PC-3 (cell line): ENCODE data around the gene VTI1A. TPM values are rescaled to one million over a fixed set of nuclear protein-coding genes. Genes with fewer than 3 reads are reported as not detected.
A peak's percentile ranks its signal among the peaks of the same experiment; 100 is the strongest.

Source experiments
- ATAC-seq: fragments of 200-7000 bp; cut with Tn5 transposase; 2 replicates; pipeline ENCODE4 v1.9.1; 2020; ENCODE audit warnings: mild to moderate bottlenecking, moderate library complexity
- BruUV-seq: library from RNA; stranded (reverse); fragments of 400-500 nt; replicated peaks from 2 replicates; lab custom pipeline; 2021; lab: Mats Ljungman, UMichigan
- CTCF ChIA-PET: fragments of 300-600 bp; sonication (Branson Sonifier 250); formaldehyde crosslinking; loops from one replicate; lab custom pipeline; 2022; ENCODE audit warnings: antibody characterized with exemption; lab: Charles Lee
- POLR2A ChIA-PET: fragments of 300-600 bp; sonication (Branson Sonifier 250); formaldehyde crosslinking; loops from one replicate; lab custom pipeline; 2022; ENCODE audit warnings: antibody characterized with exemption; ENCODE audit not compliant: unreplicated experiment; lab: Charles Lee
- DNase-seq: peaks from one replicate; pipeline ENCODE4 v3.0.0-alpha.2; 2015
- H2AFZ ChIP-seq: fragments of 300-600 bp; sonication (generic); 2 replicates; pipeline ENCODE4 v1.6.0; 2016; ENCODE audit warnings: antibody characterized with exemption, low read length
- H3F3A ChIP-seq: fragments of 300-600 bp; sonication (generic); one replicate; pipeline ENCODE4 v1.6.0; 2017; ENCODE audit warnings: antibody characterized with exemption, low read length, control low read depth, mild to moderate bottlenecking; ENCODE audit not compliant: unreplicated experiment
- H3K27ac ChIP-seq: fragments of 300-600 bp; sonication (generic); 2 replicates; pipeline ENCODE4 v1.5.1; 2016; ENCODE audit warnings: mild to moderate bottlenecking, low read length
- H3K27me3 ChIP-seq: fragments of 300-600 bp; sonication (generic); 2 replicates; pipeline ENCODE4 v1.6.1; 2016; ENCODE audit warnings: low read length, mixed read lengths
- H3K36me3 ChIP-seq: fragments of 300-600 bp; sonication (generic); 2 replicates; pipeline ENCODE4 v1.6.1; 2016; ENCODE audit warnings: low read depth, mixed run types, low read length, mixed read lengths
- H3K4me1 ChIP-seq: fragments of 300-600 bp; sonication (generic); 2 replicates; pipeline ENCODE4 v1.5.1; 2016; ENCODE audit warnings: low read length; ENCODE audit not compliant: insufficient read depth
- H3K4me2 ChIP-seq: fragments of 300-600 bp; sonication (generic); 2 replicates; pipeline ENCODE4 v1.6.0; 2016; ENCODE audit warnings: low read length
- H3K4me3 ChIP-seq: fragments of 300-600 bp; sonication (generic); 2 replicates; pipeline ENCODE4 v1.5.1; 2016; ENCODE audit warnings: mild to moderate bottlenecking, low read length, mixed read lengths
- H3K79me2 ChIP-seq: fragments of 300-600 bp; sonication (generic); 2 replicates; pipeline ENCODE4 v1.6.1; 2017; ENCODE audit warnings: low read length, mixed read lengths
- H3K9ac ChIP-seq: fragments of 300-600 bp; sonication (generic); 2 replicates; pipeline ENCODE4 v1.6.0; 2016; ENCODE audit warnings: mild to moderate bottlenecking, low read length
- H3K9me2 ChIP-seq: fragments of 300-600 bp; sonication (generic); replicated peaks from 2 replicates; pipeline ENCODE4 v1.6.1; 2016; ENCODE audit warnings: mixed run types, low read length, mixed read lengths
- H3K9me3 ChIP-seq: fragments of 300-600 bp; sonication (generic); 2 replicates; pipeline ENCODE4 v1.6.1; 2016; ENCODE audit warnings: low read length, mixed read lengths
- H4K20me1 ChIP-seq: fragments of 300-600 bp; sonication (generic); 2 replicates; pipeline ENCODE4 v1.6.1; 2016; ENCODE audit warnings: low read length, mixed read lengths
- EZH2 ChIP-seq: fragments of 300-600 bp; sonication (generic); IDR thresholded peaks from one replicate; pipeline ENCODE4 v1.6.1; 2017; ENCODE audit warnings: antibody characterized with exemption, mild to moderate bottlenecking, low read length; ENCODE audit not compliant: unreplicated experiment
- EZH2phosphoT487 ChIP-seq: fragments of 300-600 bp; sonication (generic); IDR thresholded peaks from 2 replicates; pipeline ENCODE4 v1.6.1; 2018; ENCODE audit warnings: mild to moderate bottlenecking, antibody characterized with exemption, low read length, borderline replicate concordance
- intact Hi-C: fragments of 100-400 bp; cut with micrococcal nuclease; formaldehyde crosslinking; loops from 2 replicates; pipeline ENCODE4 v1.9.0; 2023
- total RNA-seq: library from RNA; depleted of rRNA; stranded (reverse); fragments of >200 nt; gene quantifications from 2 replicates; pipeline ENCODE4 v1.2.3, GENCODE V29; 2014
- TF ChIP-seq, protein P1 (sequence below): fragments of 300-600 bp; sonication (generic); conservative IDR thresholded peaks from 2 replicates; pipeline ENCODE4 v1.5.1; 2017; ENCODE audit warnings: antibody characterized with exemption, low read depth, mild to moderate bottlenecking, low read length

Gene VTI1A
- total RNA-seq, 1 experiment from 2014 or later: 18.1 TPM

DNA sequence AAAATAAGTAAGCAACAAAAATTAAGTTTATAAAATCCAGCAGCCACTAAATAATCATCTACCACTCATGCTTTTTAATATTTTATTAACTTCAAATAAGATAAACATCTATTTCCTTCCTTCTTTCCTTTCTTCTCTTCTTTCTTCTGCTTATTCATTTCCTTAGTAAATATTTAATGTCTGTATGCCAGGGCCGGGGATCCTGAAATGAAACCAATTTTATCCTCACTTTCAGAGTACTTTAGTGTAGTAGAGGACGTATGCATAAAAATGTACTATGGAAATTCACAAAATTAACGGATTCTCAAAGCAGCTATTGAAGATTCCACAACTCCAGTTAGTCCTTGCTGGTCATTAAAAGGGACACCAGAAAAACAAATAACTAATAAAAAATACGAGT, 224.7 kb downstream of the VTI1A start:
- no peaks in the 10 kb centered on the region for H3K79me2 ChIP-seq
- H3K4me3 ChIP-seq: peak overlapping the region; percentile 43; the same call in 1 of the 2 replicates
- no peaks in the 10 kb centered on the region for H3K36me3 ChIP-seq
- ChIA-PET CTCF (no interaction called here), POLR2A (no interaction called here)
- H3K4me1 ChIP-seq: peaks cover 26% of the 10 kb centered on the region
- BruUV-seq: no TSS peak
- H3K9ac ChIP-seq: no peak overlapping the region; the same call in 1 of the 2 replicates
- no peak overlapping the region for H2AFZ ChIP-seq
- H3K9me3 ChIP-seq: no peaks in the 10 kb centered on the region
- peak; percentile 50 for DNase-seq
- H3K9me2 ChIP-seq: no peaks in the 10 kb centered on the region
- no peaks in the 10 kb centered on the region for H3K27me3 ChIP-seq
- ATAC-seq: peak; percentile 88
- 0 out of 2 replicates have a peak overlapping the region, but pooled peaks have one; percentile 16 for H3K27ac ChIP-seq
- no peaks in the 10 kb centered on the region for H3F3A ChIP-seq
- H4K20me1 ChIP-seq: no peaks in the 10 kb centered on the region
- peak overlapping the region; percentile 72 for H3K4me2 ChIP-seq
- intact Hi-C loops: no loop called here
- TF ChIP-seq, protein P1, sequence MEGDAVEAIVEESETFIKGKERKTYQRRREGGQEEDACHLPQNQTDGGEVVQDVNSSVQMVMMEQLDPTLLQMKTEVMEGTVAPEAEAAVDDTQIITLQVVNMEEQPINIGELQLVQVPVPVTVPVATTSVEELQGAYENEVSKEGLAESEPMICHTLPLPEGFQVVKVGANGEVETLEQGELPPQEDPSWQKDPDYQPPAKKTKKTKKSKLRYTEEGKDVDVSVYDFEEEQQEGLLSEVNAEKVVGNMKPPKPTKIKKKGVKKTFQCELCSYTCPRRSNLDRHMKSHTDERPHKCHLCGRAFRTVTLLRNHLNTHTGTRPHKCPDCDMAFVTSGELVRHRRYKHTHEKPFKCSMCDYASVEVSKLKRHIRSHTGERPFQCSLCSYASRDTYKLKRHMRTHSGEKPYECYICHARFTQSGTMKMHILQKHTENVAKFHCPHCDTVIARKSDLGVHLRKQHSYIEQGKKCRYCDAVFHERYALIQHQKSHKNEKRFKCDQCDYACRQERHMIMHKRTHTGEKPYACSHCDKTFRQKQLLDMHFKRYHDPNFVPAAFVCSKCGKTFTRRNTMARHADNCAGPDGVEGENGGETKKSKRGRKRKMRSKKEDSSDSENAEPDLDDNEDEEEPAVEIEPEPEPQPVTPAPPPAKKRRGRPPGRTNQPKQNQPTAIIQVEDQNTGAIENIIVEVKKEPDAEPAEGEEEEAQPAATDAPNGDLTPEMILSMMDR: no peak
- TF ChIP-seq EZH2 (no peak), EZH2phosphoT487 (no peak)

DNA sequence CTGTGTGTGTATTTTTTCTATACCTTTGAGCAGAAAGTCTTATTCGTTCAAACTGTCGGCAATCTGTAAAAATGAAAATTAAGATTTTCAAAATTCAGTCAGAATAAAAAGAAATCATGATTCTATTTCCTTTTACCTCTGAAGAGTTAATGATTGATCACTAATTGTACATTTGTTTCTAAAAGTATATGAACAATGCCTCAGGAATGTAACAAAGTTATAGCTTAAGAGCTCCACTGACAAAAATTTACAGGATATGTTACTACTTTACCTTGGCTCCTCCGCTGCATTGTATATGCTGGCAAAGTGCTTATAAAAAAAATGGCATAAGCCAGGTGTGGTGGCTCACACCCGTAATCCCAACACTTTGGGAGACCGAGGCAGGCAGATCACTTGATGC, 225.7 kb downstream of the VTI1A start:
- H3K9ac ChIP-seq: no peak overlapping the region
- BruUV-seq: no TSS peak
- H3K4me2 ChIP-seq: peak overlapping the region; percentile 72
- H3K4me3 ChIP-seq: no peak overlapping the region
- peak; percentile 48; the same call in 1 of the 2 replicates for ATAC-seq
- no peaks in the 10 kb centered on the region for H4K20me1 ChIP-seq
- no peak for TF ChIP-seq EZH2
- no peak for TF ChIP-seq EZH2phosphoT487
- TF ChIP-seq, protein P1: no peak
- intact Hi-C loops: no loop called here
- no peaks in the 10 kb centered on the region for H3K9me3 ChIP-seq
- no peak overlapping the region for H3K27ac ChIP-seq
- ChIA-PET POLR2A (no interaction called here), CTCF (no interaction called here)
- no peaks in the 10 kb centered on the region for H3K79me2 ChIP-seq
- H3F3A ChIP-seq: no peaks in the 10 kb centered on the region
- no peak overlapping the region for H2AFZ ChIP-seq
- no peaks in the 10 kb centered on the region for H3K9me2 ChIP-seq
- peak; percentile 10 for DNase-seq
- H3K4me1 ChIP-seq: peaks cover 26% of the 10 kb centered on the region
- H3K36me3 ChIP-seq: no peaks in the 10 kb centered on the region
- H3K27me3 ChIP-seq: no peaks in the 10 kb centered on the region

DNA sequence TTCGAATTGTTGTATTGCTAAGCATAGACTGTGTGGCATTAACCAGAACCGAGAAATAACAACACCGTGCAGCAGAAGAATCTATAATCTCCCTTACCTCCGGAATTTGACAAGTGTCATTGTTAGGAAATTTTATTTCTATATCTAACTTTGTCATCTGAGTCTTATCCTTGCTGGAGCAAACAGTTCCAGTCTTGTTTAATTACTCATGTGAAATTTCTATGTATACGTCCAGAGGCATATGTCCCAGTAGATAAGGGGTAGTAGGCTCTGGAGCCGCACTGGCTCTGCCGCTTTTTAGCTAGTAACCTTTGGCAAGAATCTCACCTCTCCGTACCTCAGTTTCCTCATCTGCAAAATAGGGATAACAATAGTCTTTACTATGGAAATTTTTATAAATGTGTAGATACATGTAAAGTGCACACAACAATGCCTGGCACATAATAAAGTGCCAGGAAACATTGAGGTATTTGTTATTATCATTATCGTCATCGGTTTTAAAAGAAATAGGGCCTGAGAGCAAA, 228.6 kb downstream of the VTI1A start:
- POLR2A ChIA-PET: no interaction called here
- Histone ChIP-seq H3K4me3 (no peak overlapping the region), H3K4me2 (no peak overlapping the region), H3K9ac (no peak overlapping the region), H3K4me1 (peaks cover 26% of the 10 kb centered on the region), H2AFZ (no peak overlapping the region), H3K27ac (no peak overlapping the region), H3K36me3 (no peaks in the 10 kb centered on the region), H3K9me2 (no peaks in the 10 kb centered on the region), H3F3A (no peaks in the 10 kb centered on the region), H3K9me3 (no peaks in the 10 kb centered on the region), H4K20me1 (no peaks in the 10 kb centered on the region), H3K79me2 (no peaks in the 10 kb centered on the region), H3K27me3 (no peaks in the 10 kb centered on the region)
- DNase-seq: no peak
- intact Hi-C loops: no loop called here
- BruUV-seq: no TSS peak
- TF ChIP-seq, protein P1: no peak
- TF ChIP-seq EZH2 (no peak), EZH2phosphoT487 (no peak)
- no peak for ATAC-seq
- CTCF ChIA-PET: no interaction called here
